GM19193 (cell line): ENCODE measurements around the gene TXNDC15.

Experiments used
- POLR2A ChIP-seq: IDR thresholded peaks from 4 replicates; pipeline ENCODE4 v1.6.1; 2011; ENCODE audit not compliant: insufficient read depth, insufficient read length; ENCODE audit errors: extremely low read depth

Gene TXNDC15

GRCh38 chr5:134874831-134875655 is 872 bp downstream of the TXNDC15 start:
- no peak for TF ChIP-seq POLR2A

- no peak for TF ChIP-seq POLR2A
Measured at GRCh38 chr5:134877159-134877558, 3.0 kb downstream of the TXNDC15 start.

- no peak for TF ChIP-seq POLR2A
Measured at GRCh38 chr5:134878403-134878802, 4.2 kb downstream of the TXNDC15 start.

GRCh38 chr5:134879456-134879855 is 5.3 kb downstream of the TXNDC15 start:
- no peak for TF ChIP-seq POLR2A

GRCh38 chr5:134887593-134888159 is 13.5 kb downstream of the TXNDC15 start:
- TF ChIP-seq POLR2A, result no peak

GRCh38 chr5:134889335-134889734 is 15.2 kb downstream of the TXNDC15 start:
- TF ChIP-seq POLR2A, result no peak

GRCh38 chr5:134891473-134891872 is 17.3 kb downstream of the TXNDC15 start:
- TF ChIP-seq POLR2A, result no peak

GRCh38 chr5:134892282-134892681 is 18.1 kb downstream of the TXNDC15 start:
- TF ChIP-seq POLR2A, result no peak

GRCh38 chr5:134892926-134893325 is 18.8 kb downstream of the TXNDC15 start:
- TF ChIP-seq POLR2A, result no peak

GRCh38 chr5:134893748-134894505 is 19.8 kb downstream of the TXNDC15 start:
- no peak for TF ChIP-seq POLR2A

- no peak for TF ChIP-seq POLR2A
Measured at GRCh38 chr5:134902071-134902801, 28.1 kb downstream of the TXNDC15 start.

- peak; percentile 82 for TF ChIP-seq POLR2A
Measured at GRCh38 chr5:134904610-134905245, 30.6 kb downstream of the TXNDC15 start, which contains the start of gene PCBD2. PCBD2 (plus strand) TSS chr5:134905131; CDS start chr5:134905140, 9 bp downstream.

- TF ChIP-seq POLR2A, result no peak
Measured at GRCh38 chr5:134905246-134905996, 31.2 kb downstream of the TXNDC15 start.

- no peak for TF ChIP-seq POLR2A
Measured at GRCh38 chr5:134906811-134907210, 32.6 kb downstream of the TXNDC15 start.
